Gastrocnemius medialis (tissue), 4 donors: ENCODE data around the gene OSM. TPM values are rescaled to one million over a fixed set of nuclear protein-coding genes. Genes with fewer than 3 reads are reported as not detected.

Source experiments
- ATAC-seq, 2 donors: fragments of 150-250 bp; one replicate each; pipeline ENCODE4 v1.9.1; 2016
- DNase-seq, 2 donors: peaks; one replicate each; pipeline ENCODE4 v3.0.0-alpha.2; 2019
- H3K27ac ChIP-seq, 4 donors: fragments of 200-600 bp; sonication (generic); 1 replicate in 1 of 4; 2 replicates in 3 of 4; pipeline ENCODE4 v1.5.1; 2016 to 2018; ENCODE audit warnings: mild to moderate bottlenecking in 2 of 4, moderate library complexity in 1 of 4
- H3K27me3 ChIP-seq, 3 donors: fragments of 200-600 bp; sonication (generic) in 2 of 3; 1 replicate in 1 of 3; 2 replicates in 2 of 3; pipeline versions ENCODE4 v1.5.1 to v1.6.0; 2016 to 2019; ENCODE audit warnings: mild to moderate bottlenecking in 1 of 3, moderate library complexity in 1 of 3
- H3K36me3 ChIP-seq, 2 donors: fragments of 200-600 bp; sonication (generic) in 1 of 2; one replicate each; pipeline ENCODE4 v1.5.1; 2017 to 2018
- H3K4me1 ChIP-seq, 2 donors: fragments of 200-600 bp; sonication (generic) in 1 of 2; one replicate each; pipeline ENCODE4 v1.5.1; 2016 to 2017; ENCODE audit warnings: mild to moderate bottlenecking in 2 of 2
- H3K4me3 ChIP-seq, 4 donors: fragments of 200-600 bp; sonication (generic) in 3 of 4; 1 replicate in 1 of 4; 2 replicates in 3 of 4; pipeline ENCODE4 v1.5.1; 2016 to 2019; ENCODE audit warnings: mild to moderate bottlenecking in 2 of 4
- H3K9me3 ChIP-seq, 3 donors: fragments of 200-600 bp; sonication (generic) in 2 of 3; 1 replicate in 1 of 3; 2 replicates in 2 of 3; pipeline ENCODE4 v1.5.1; 2016 to 2019
- POLR2A ChIP-seq, 2 donors: fragments of 450-650 bp; IDR thresholded peaks; one replicate each; pipeline ENCODE4 v1.6.1; 2017; ENCODE audit warnings: antibody characterized with exemption in 2 of 2, mild to moderate bottlenecking in 2 of 2, moderate library complexity in 2 of 2
- in situ Hi-C, 4 donors: fragments of 200-750 bp; cut with MboI; loops; one replicate each; pipeline versions ENCODE4 v1.15.0 to v1.8.0; 2017; ENCODE audit warnings: low sequenced_read_pairs in 4 of 4
- intact Hi-C: fragments of 100-400 bp; cut with DNase I; formaldehyde crosslinking; loops from one replicate; pipeline ENCODE4 v1.15.1; 2023; ENCODE audit warnings: low total_unique reads
- total RNA-seq, 4 donors: library from RNA; depleted of rRNA; stranded (reverse); fragments of >200 nt; gene quantifications; one replicate each; pipeline versions ENCODE4 v1.1.0 to v1.2.3, GENCODE V29; 2016
- TF ChIP-seq, protein P1 (sequence below), 5 experiments: fragments of 450-650 bp in 3 of 5; fragments of 200-600 bp in 2 of 5; sonication (generic) in 2 of 5; IDR thresholded peaks in 4 of 5; conservative IDR thresholded peaks in 1 of 5; 1 replicate in 4 of 5; 2 replicates in 1 of 5; pipeline ENCODE4 v1.5.1; 2016 to 2019; ENCODE audit warnings: antibody characterized with exemption in 5 of 5, mild to moderate bottlenecking in 3 of 5, moderate library complexity in 3 of 5

OSM gene
- total RNA-seq, 4 donors from 2014 or later: 0.53 TPM; not detected in 3

DNA sequence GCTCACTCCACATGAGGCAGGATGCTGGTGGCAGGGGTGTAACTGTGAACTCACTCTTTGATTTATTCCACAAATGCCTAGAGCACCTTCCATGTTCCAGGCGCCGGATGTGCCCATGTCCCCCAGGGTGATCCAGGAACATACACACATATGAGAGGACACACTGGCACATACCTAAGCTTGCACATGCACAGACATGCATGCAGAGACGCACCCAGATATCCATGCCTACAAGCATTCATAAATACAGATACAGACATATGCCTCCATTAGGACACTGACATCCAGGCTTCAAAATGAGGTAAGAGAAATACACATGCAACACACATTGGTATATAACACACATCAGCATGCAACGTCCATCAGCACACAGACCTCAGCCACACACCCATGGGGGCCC lies 4.5 kb downstream of the OSM start:
- DNase-seq (no peak), ATAC-seq (no peak)
- intact Hi-C loops: loop anchor here (2.0 kb wide), 1 partner anchor 25 kb away; no protein-coding TSS in a partner anchor
- in situ Hi-C loops: loop anchor here (5.0 to 10.0 kb wide), 3 partner anchors 123 to 133 kb away; partner anchors contain the start of genes RNF215 (in 3 of the 4) and SEC14L2 (in 1 of the 4)
- H3K9me3 ChIP-seq: no peaks in the 10 kb centered on the region
- no peaks in the 10 kb centered on the region for H3K4me1 ChIP-seq
- H3K27me3 ChIP-seq: no peaks in the 10 kb centered on the region
- H3K4me3 ChIP-seq: no peak overlapping the region
- TF ChIP-seq, protein P1, sequence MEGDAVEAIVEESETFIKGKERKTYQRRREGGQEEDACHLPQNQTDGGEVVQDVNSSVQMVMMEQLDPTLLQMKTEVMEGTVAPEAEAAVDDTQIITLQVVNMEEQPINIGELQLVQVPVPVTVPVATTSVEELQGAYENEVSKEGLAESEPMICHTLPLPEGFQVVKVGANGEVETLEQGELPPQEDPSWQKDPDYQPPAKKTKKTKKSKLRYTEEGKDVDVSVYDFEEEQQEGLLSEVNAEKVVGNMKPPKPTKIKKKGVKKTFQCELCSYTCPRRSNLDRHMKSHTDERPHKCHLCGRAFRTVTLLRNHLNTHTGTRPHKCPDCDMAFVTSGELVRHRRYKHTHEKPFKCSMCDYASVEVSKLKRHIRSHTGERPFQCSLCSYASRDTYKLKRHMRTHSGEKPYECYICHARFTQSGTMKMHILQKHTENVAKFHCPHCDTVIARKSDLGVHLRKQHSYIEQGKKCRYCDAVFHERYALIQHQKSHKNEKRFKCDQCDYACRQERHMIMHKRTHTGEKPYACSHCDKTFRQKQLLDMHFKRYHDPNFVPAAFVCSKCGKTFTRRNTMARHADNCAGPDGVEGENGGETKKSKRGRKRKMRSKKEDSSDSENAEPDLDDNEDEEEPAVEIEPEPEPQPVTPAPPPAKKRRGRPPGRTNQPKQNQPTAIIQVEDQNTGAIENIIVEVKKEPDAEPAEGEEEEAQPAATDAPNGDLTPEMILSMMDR (IDR thresholded peaks at IDR 0.05 in 4 of 5, conservative IDR thresholded peaks at IDR 0.05 in 1 of 5): no peak
- TF ChIP-seq POLR2A (IDR thresholded peaks at IDR 0.05): no peak
- no peaks in the 10 kb centered on the region for H3K36me3 ChIP-seq
- H3K27ac ChIP-seq: no peak overlapping the region

DNA sequence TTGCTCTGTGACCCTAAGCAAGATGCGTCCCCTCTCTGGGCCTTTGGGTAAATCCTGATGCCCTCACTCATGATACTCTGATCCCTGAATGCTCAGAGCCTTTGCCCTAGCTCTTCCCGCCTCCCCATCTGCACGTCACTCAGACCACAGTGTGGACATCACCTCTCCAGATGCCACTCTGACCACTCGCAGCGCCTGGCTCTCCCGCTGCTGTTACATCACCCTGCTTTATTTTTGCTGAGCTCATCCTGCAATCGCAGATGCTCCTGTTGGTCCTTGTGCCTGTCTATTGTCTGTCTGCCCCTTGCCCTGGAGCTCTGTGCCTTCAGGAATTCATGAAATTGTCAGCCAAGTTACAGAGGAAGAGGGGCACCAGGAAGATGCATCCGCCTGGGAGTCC lies 5.5 kb downstream of the OSM start:
- no peak overlapping the region for H3K27ac ChIP-seq
- in situ Hi-C loops: loop anchor here (5.0 to 10.0 kb wide), 3 partner anchors 124 to 134 kb away; partner anchors contain the start of genes RNF215 (in 3 of the 4) and SEC14L2 (in 1 of the 4)
- no peak overlapping the region for H3K4me3 ChIP-seq
- no peak for ATAC-seq
- TF ChIP-seq POLR2A (IDR thresholded peaks at IDR 0.05): no peak
- TF ChIP-seq, protein P1 (IDR thresholded peaks at IDR 0.05 in 4 of 5, conservative IDR thresholded peaks at IDR 0.05 in 1 of 5): no peak
- intact Hi-C loops: no loop called here
- no peaks in the 10 kb centered on the region for H3K27me3 ChIP-seq
- no peak for DNase-seq
- H3K36me3 ChIP-seq: no peaks in the 10 kb centered on the region
- no peaks in the 10 kb centered on the region for H3K4me1 ChIP-seq
- H3K9me3 ChIP-seq: no peaks in the 10 kb centered on the region

DNA sequence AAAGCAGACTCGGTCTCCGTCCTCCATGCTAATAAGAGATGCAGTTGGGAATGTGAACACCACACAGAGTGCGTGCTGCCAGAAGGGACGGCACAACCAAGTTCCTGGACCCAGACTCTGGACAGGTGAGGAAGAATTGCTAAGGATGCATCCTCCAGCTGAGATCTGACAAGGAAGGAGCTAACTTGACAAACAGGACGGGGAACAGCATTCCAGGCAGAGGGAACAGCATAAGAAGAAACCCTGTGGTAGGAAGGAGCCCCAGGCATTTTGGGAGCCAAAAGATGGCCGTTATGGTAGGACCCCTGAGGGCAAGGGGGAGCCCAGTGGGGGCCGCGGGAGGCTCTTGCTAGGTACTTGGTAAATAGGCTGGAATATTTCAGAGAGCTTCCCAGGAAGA lies 6.0 kb downstream of the OSM start:
- no peak for ATAC-seq
- no peak for DNase-seq
- Histone ChIP-seq H3K27ac (no peak overlapping the region), H3K4me3 (no peak overlapping the region), H3K27me3 (no peaks in the 10 kb centered on the region), H3K9me3 (no peaks in the 10 kb centered on the region), H3K36me3 (no peaks in the 10 kb centered on the region), H3K4me1 (no peaks in the 10 kb centered on the region)
- intact Hi-C loops (no loop called here), in situ Hi-C loops (loop anchor here (5.0 to 10.0 kb wide), 3 partner anchors 124 to 134 kb away; partner anchors contain the start of genes RNF215 (in 3 of the 4) and SEC14L2 (in 1 of the 4))
- no peak for TF ChIP-seq POLR2A (IDR thresholded peaks at IDR 0.05)
- TF ChIP-seq, protein P1 (IDR thresholded peaks at IDR 0.05 in 4 of 5, conservative IDR thresholded peaks at IDR 0.05 in 1 of 5): no peak

DNA sequence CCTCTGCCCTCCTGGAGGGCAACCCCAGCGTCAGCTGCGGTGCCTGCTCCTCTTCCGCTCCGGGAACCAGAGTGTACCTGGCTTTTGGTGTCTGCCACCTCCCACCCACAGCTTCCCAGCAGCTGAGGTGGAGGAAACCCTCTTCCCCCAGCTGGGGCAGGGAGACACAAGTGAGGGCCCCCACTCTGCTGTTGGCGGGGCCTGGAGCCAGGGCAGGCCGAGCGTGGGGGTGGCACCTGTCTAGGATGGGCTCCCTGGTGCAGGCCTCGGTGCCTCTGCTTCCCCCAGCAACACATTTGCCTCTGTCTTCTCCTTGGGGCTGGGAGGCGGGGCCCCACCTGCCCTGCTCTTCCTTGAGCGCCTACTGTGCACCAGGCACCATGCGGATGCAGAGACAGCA lies 6.4 kb downstream of the OSM start:
- no peaks in the 10 kb centered on the region for H3K9me3 ChIP-seq
- H3K36me3 ChIP-seq: no peaks in the 10 kb centered on the region
- DNase-seq (no peak), ATAC-seq (no peak)
- no peaks in the 10 kb centered on the region for H3K4me1 ChIP-seq
- H3K27me3 ChIP-seq: no peaks in the 10 kb centered on the region
- TF ChIP-seq, protein P1 (IDR thresholded peaks at IDR 0.05 in 4 of 5, conservative IDR thresholded peaks at IDR 0.05 in 1 of 5): no peak
- no peak for TF ChIP-seq POLR2A (IDR thresholded peaks at IDR 0.05)
- in situ Hi-C loops: loop anchor here (5.0 to 10.0 kb wide), 3 partner anchors 125 to 135 kb away; partner anchors contain the start of genes RNF215 (in 3 of the 4) and SEC14L2 (in 1 of the 4)
- intact Hi-C loops: no loop called here
- H3K27ac ChIP-seq: no peak overlapping the region
- H3K4me3 ChIP-seq: no peak overlapping the region

DNA sequence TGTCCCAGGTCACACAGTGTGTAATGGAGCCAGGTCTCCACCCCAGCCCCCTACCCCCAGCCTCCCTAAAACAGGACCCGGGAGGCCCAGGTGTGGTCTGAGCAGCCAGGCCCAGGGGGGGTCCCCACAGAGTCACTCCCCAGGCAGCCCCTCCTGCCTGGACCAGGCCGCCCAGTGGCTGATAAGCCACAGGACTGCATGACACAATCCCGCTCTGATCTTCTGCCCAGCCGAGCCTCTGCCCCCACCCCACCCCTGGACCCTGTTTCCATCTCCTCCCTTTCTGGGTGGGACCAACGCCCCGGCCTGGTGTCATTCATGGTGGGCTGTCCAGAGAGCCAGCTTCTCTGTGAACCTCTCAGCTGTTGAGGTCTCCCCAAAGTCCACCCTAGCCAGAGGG lies 12.3 kb downstream of the OSM start:
- intact Hi-C loops (no loop called here), in situ Hi-C loops (no loop called here)
- no peaks in the 10 kb centered on the region for H3K4me1 ChIP-seq

More for the DNA sequence above, 12.3 kb downstream of the OSM start:
- no peaks in the 10 kb centered on the region for H3K36me3 ChIP-seq
- no peak for TF ChIP-seq POLR2A (IDR thresholded peaks at IDR 0.05)
- TF ChIP-seq, protein P1 (IDR thresholded peaks at IDR 0.05 in 4 of 5, conservative IDR thresholded peaks at IDR 0.05 in 1 of 5): no peak
- no peak overlapping the region for H3K4me3 ChIP-seq
- no peaks in the 10 kb centered on the region for H3K9me3 ChIP-seq
- no peak overlapping the region for H3K27ac ChIP-seq
- ATAC-seq: no peak
- DNase-seq: no peak
- no peaks in the 10 kb centered on the region for H3K27me3 ChIP-seq
